ENCODE measurements around the gene MT1X. TPM values are rescaled to one million over a fixed set of nuclear protein-coding genes. Genes with fewer than 3 reads are reported as not detected.

Gene MT1X
- total RNA-seq, 1 experiment from 2014 or later = 328 TPM

GRCh38 chr16:56632848-56633365 is 49.4 kb upstream of the MT1X start (continued):
- no peak for TF ChIP-seq ARID4B (CRISPR knock-in tag; IDR thresholded peaks at IDR 0.05; ENCODE audit: borderline replicate concordance)
- TF ChIP-seq FOXP4 (CRISPR knock-in tag; IDR thresholded peaks at IDR 0.05) = no peak
- no peak for TF ChIP-seq FOXK1 (CRISPR knock-in tag; IDR thresholded peaks at IDR 0.05)
- TF ChIP-seq, protein P1, sequence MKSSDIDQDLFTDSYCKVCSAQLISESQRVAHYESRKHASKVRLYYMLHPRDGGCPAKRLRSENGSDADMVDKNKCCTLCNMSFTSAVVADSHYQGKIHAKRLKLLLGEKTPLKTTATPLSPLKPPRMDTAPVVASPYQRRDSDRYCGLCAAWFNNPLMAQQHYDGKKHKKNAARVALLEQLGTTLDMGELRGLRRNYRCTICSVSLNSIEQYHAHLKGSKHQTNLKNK (CRISPR knock-in tag; IDR thresholded peaks at IDR 0.05) = no peak
- TF ChIP-seq ZNF263 (CRISPR knock-in tag; IDR thresholded peaks at IDR 0.05; ENCODE audit: low read depth) = no peak
- TF ChIP-seq ZNF425 (CRISPR knock-in tag; conservative IDR thresholded peaks at IDR 0.05) = no peak
- TF ChIP-seq PRRX2 (CRISPR knock-in tag; IDR thresholded peaks at IDR 0.05) = no peak

GRCh38 chr16:56633535-56633934 is 48.7 kb upstream of the MT1X start:
- no peak for DNase-seq (ENCODE audit: low spot score)
- ChIA-PET CTCF (interaction anchor here (0.8 kb wide), 1 partner anchor 30 kb away, joined by 3 read pairs; no protein-coding TSS in a partner anchor), POLR2A (interaction anchor here (0.6 to 5.1 kb wide), 2 partner anchors 8 to 10 kb away, joined by 3 to 24 read pairs; partner anchors contain the start of gene MT1E)
- no peak for ATAC-seq
- Mint-ChIP-seq H3K27me3 (ENCODE audit: low read depth) (peaks cover 100% of the 10 kb centered on the region), H3K4me3 (no peak overlapping the region), H3K9me3 (no peaks in the 10 kb centered on the region), H3K4me1 (peaks cover 30% of the 10 kb centered on the region), H3K27ac (no peak overlapping the region), H3K36me3 (peaks cover 6% of the 10 kb centered on the region; the same call in 1 of the 2 replicates)
- TF ChIP-seq ATF2 (CRISPR knock-in tag; IDR thresholded peaks at IDR 0.05; ENCODE audit: borderline replicate concordance, low read depth) (no peak), NR2C2 (CRISPR knock-in tag; IDR thresholded peaks at IDR 0.05) (no peak), ETV6 (CRISPR knock-in tag; IDR thresholded peaks at IDR 0.05) (no peak), FOXP4 (CRISPR knock-in tag; IDR thresholded peaks at IDR 0.05) (no peak), CREB1 (CRISPR knock-in tag; IDR thresholded peaks at IDR 0.05) (no peak), ZNF138 (CRISPR knock-in tag; conservative IDR thresholded peaks at IDR 0.05) (no peak), CDX4 (CRISPR knock-in tag; IDR thresholded peaks at IDR 0.05; ENCODE audit: borderline replicate concordance) (no peak), SMAD3 (CRISPR knock-in tag; IDR thresholded peaks at IDR 0.05; ENCODE audit: borderline replicate concordance) (no peak)
- TF ChIP-seq, protein P2, sequence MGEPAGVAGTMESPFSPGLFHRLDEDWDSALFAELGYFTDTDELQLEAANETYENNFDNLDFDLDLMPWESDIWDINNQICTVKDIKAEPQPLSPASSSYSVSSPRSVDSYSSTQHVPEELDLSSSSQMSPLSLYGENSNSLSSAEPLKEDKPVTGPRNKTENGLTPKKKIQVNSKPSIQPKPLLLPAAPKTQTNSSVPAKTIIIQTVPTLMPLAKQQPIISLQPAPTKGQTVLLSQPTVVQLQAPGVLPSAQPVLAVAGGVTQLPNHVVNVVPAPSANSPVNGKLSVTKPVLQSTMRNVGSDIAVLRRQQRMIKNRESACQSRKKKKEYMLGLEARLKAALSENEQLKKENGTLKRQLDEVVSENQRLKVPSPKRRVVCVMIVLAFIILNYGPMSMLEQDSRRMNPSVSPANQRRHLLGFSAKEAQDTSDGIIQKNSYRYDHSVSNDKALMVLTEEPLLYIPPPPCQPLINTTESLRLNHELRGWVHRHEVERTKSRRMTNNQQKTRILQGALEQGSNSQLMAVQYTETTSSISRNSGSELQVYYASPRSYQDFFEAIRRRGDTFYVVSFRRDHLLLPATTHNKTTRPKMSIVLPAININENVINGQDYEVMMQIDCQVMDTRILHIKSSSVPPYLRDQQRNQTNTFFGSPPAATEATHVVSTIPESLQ (CRISPR knock-in tag; IDR thresholded peaks at IDR 0.05) = no peak
